ENCODE measurements around the gene PHKB. TPM values are rescaled to one million over a fixed set of nuclear protein-coding genes. Genes with fewer than 3 reads are reported as not detected.

The PHKB gene
- total and polyA plus RNA-seq, 2 donors (not counting 3 experiments of a cell fraction or from before 2014, with no cell fraction given), result 30.1 to 61.0 TPM

- FAIRE-seq, result no peak
- dilution Hi-C loops (cut with MboI; ENCODE audit: extremely low pct_ligation_motif_present, low sequenced_read_pairs), result no loop called here
Observed at GRCh38 chr16:47725188-47725695, 264.1 kb downstream of the PHKB start.

More at GRCh38 chr16:47725188-47725695, 264.1 kb downstream of the PHKB start:
- intact Hi-C loops (cut with micrococcal nuclease), result no loop called here
- no peak overlapping the region for H3K4me2 ChIP-seq (ENCODE audit: insufficient read depth, low read length)
- TF ChIP-seq EZH2 (IDR thresholded peaks at IDR 0.05; ENCODE audit: borderline replicate concordance, low read depth, low read length, severe bottlenecking) (no peak), MAX (IDR thresholded peaks at IDR 0.05; ENCODE audit: insufficient read depth, insufficient read length) (no peak), POLR2A (IDR thresholded peaks at IDR 0.05; ENCODE audit: low read depth, low read length) (no peak), POLR2AphosphoS5 (IDR thresholded peaks at IDR 0.05; ENCODE audit: insufficient read depth, low read depth, low read length) (no peak), MYC (IDR thresholded peaks at IDR 0.05; ENCODE audit: low read depth, low read length) (no peak), GATA2 (IDR thresholded peaks at IDR 0.05; ENCODE audit: insufficient read depth, insufficient read length, low read depth, low read length) (no peak), CTCF (IDR thresholded peaks at IDR 0.05; ENCODE audit: extremely low read depth in 1 of 2, insufficient read depth in 1 of 2, low read depth in 1 of 2, low read length in 2 of 2) (no peak), JUN (IDR thresholded peaks at IDR 0.05; ENCODE audit: borderline replicate concordance, insufficient read depth, insufficient read length, low read depth) (no peak), FOS (IDR thresholded peaks at IDR 0.05; ENCODE audit: borderline replicate concordance, insufficient read depth, low read length) (no peak)
- no TSS peak for BruUV-seq (replicated peaks)
- no peak overlapping the region for H3K4me3 ChIP-seq (replicated peaks in 1 of 3; ENCODE audit: insufficient read depth in 1 of 3, low read depth in 1 of 3, low read length in 3 of 3)
- no peaks in the 10 kb centered on the region for H4K20me1 ChIP-seq (replicated peaks; ENCODE audit: control insufficient read depth, extremely low read depth, insufficient read depth, low read length)
- no peaks in the 10 kb centered on the region for H3K4me1 ChIP-seq (ENCODE audit: control insufficient read depth, extremely low read depth, insufficient read depth, low read length)
- DNase-seq (ENCODE audit: low read depth, low spot score), result no peak
- POLR2A ChIA-PET, result no interaction called here
- no peaks in the 10 kb centered on the region for H3K36me3 ChIP-seq (ENCODE audit: control insufficient read depth in 2 of 2, extremely low read depth in 1 of 2, insufficient read depth in 2 of 2, low read length in 2 of 2)
- H3K9ac ChIP-seq (replicated peaks; ENCODE audit: extremely low read depth, insufficient read depth, low read length), result no peak overlapping the region
- no peaks in the 10 kb centered on the region for H3K9me1 ChIP-seq (replicated peaks; ENCODE audit: control insufficient read depth, extremely low read depth, insufficient read depth, low read length)
- no peaks in the 10 kb centered on the region for H3K27me3 ChIP-seq (ENCODE audit: control insufficient read depth in 2 of 2, insufficient read depth in 2 of 2, low read length in 2 of 2)
- no peaks in the 10 kb centered on the region for H3K79me2 ChIP-seq (ENCODE audit: control insufficient read depth, insufficient read depth, low read length)
- H3K9me3 ChIP-seq (replicated peaks; ENCODE audit: control insufficient read depth, insufficient read depth, low read length), result no peaks in the 10 kb centered on the region
- H3K27ac ChIP-seq (ENCODE audit: insufficient read depth, low read depth, low read length), result no peak overlapping the region
- H2AFZ ChIP-seq (ENCODE audit: low read depth, low read length), result no peak overlapping the region
- CTCF ChIA-PET, result no interaction called here

Measured in endothelial cell of umbilical vein (primary cell).